Caco-2 (cell line): Measurements from ENCODE around the gene SVOPL. TPM values are rescaled to one million over a fixed set of nuclear protein-coding genes. Genes with fewer than 3 reads are reported as not detected.

Source experiments
- BruUV-seq: library from RNA; stranded (reverse); fragments of 400-500 nt; replicated peaks from 2 replicates; lab custom pipeline; 2021; lab: Mats Ljungman, UMichigan
- CTCF ChIA-PET: fragments of 300-600 bp; sonication (Branson Sonifier 250); formaldehyde crosslinking; loops from one replicate; lab custom pipeline; 2022; ENCODE audit warnings: antibody characterized with exemption; lab: Charles Lee
- POLR2A ChIA-PET: fragments of 300-600 bp; sonication (Branson Sonifier 250); formaldehyde crosslinking; loops from one replicate; lab custom pipeline; 2022; ENCODE audit warnings: antibody characterized with exemption; lab: Charles Lee
- DNase-seq, 2 experiments: peaks; one replicate each; pipeline versions ENCODE4 v3.0.0 to v3.0.0-alpha.2; 2020 to 2022
- H3K27me3 ChIP-seq: replicated peaks from 2 replicates; pipeline ENCODE4 v1.6.0; 2011; ENCODE audit warnings: low read length; ENCODE audit not compliant: control insufficient read depth, insufficient read depth
- H3K36me3 ChIP-seq: 2 replicates; pipeline ENCODE4 v1.5.1; 2011; ENCODE audit warnings: low read length; ENCODE audit not compliant: control insufficient read depth, insufficient read depth
- H3K4me1 ChIP-seq: fragments of 250-450 bp; sonication (Bioruptor Pico); 2 replicates; pipeline ENCODE4 v1.5.1; 2020; ENCODE audit warnings: mild to moderate bottlenecking
- H3K4me3 ChIP-seq: 2 replicates; pipeline ENCODE4 v1.5.1; 2011; ENCODE audit warnings: low read depth, mild to moderate bottlenecking, control low read depth, low read length
- H3K9me3 ChIP-seq: fragments of 250-450 bp; sonication (Bioruptor Pico); 2 replicates; pipeline ENCODE4 v1.5.1; 2020; ENCODE audit warnings: mild to moderate bottlenecking, moderate library complexity
- H3K27ac Mint-ChIP-seq: one replicate; pipeline ENCODE4 v1.8.0; 2022; ENCODE audit warnings: mixed read lengths; ENCODE audit not compliant: unreplicated experiment
- H3K27me3 Mint-ChIP-seq: one replicate; pipeline ENCODE4 v1.8.0; 2022; ENCODE audit warnings: mixed read lengths; ENCODE audit not compliant: insufficient read depth, unreplicated experiment
- H3K36me3 Mint-ChIP-seq: one replicate; pipeline ENCODE4 v1.8.0; 2022; ENCODE audit warnings: mild to moderate bottlenecking, mixed read lengths; ENCODE audit not compliant: insufficient read depth, unreplicated experiment
- H3K4me1 Mint-ChIP-seq: one replicate; pipeline ENCODE4 v1.8.0; 2022; ENCODE audit warnings: low read depth, mixed read lengths; ENCODE audit not compliant: unreplicated experiment
- H3K4me3 Mint-ChIP-seq: one replicate; pipeline ENCODE4 v1.8.0; 2022; ENCODE audit warnings: mild to moderate bottlenecking, moderate library complexity, mixed read lengths; ENCODE audit not compliant: unreplicated experiment
- H3K9me3 Mint-ChIP-seq: one replicate; pipeline ENCODE4 v1.8.0; 2022; ENCODE audit warnings: mixed read lengths; ENCODE audit not compliant: unreplicated experiment
- CTCF ChIP-seq, 2 experiments: fragments of 200-600 bp in 1 of 2; IDR thresholded peaks; 1 replicate in 1 of 2; 2 replicates in 1 of 2; pipeline versions ENCODE4 v1.5.1 to v1.8.0; 2011 to 2022; ENCODE audit warnings: antibody characterized with exemption in 1 of 2, control low read depth in 1 of 2, inconsistent platforms in 1 of 2, low read depth in 1 of 2, low read length in 1 of 2, mild to moderate bottlenecking in 1 of 2, moderate library complexity in 1 of 2; ENCODE audit not compliant: insufficient read depth in 1 of 2, severe bottlenecking in 1 of 2, unreplicated experiment in 1 of 2
- intact Hi-C: fragments of 100-400 bp; cut with micrococcal nuclease; formaldehyde crosslinking; loops from one replicate; pipeline ENCODE4 v1.10.0; 2022; ENCODE audit not compliant: unreplicated experiment
- total RNA-seq: library from RNA; stranded (reverse); gene quantifications from 2 replicates; pipeline ENCODE4 v1.2.3, GENCODE V29; 2022

The SVOPL gene
- total RNA-seq, 1 experiment from 2014 or later = 0.27 TPM

DNA sequence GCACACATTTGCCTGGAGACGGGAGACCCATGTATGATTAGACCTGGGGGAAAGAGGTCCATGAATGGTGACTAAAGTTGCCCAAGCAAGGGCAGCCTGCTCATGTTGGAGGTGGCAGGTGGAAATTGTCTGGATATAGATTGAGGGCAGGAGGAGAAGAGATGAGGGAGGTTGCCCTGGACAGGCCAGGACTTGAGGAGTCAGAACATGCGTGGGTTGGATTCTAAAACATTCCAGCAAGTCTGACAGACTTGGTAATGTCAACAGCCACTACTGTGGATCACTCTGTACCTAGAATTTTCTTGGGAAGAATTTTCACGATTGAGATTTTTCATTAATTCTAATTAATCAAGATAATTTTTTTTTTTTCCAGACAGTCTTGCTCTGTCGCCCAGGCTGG, 19.1 kb upstream of the SVOPL start:
- Mint-ChIP-seq H3K4me3 (no peak overlapping the region), H3K27me3 (no peaks in the 10 kb centered on the region), H3K27ac (no peak overlapping the region), H3K9me3 (no peaks in the 10 kb centered on the region), H3K36me3 (peaks cover 5% of the 10 kb centered on the region), H3K4me1 (no peaks in the 10 kb centered on the region)
- intact Hi-C loops = no loop called here
- Histone ChIP-seq H3K36me3 (no peaks in the 10 kb centered on the region), H3K4me3 (no peak overlapping the region), H3K9me3 (no peaks in the 10 kb centered on the region), H3K27me3 (no peaks in the 10 kb centered on the region), H3K4me1 (no peaks in the 10 kb centered on the region)
- BruUV-seq = no TSS peak
- TF ChIP-seq CTCF (IDR thresholded peaks at IDR 0.05; ENCODE audit: insufficient read depth in 1 of 2, low read depth in 1 of 2, low read length in 1 of 2, severe bottlenecking in 1 of 2, unreplicated experiment in 1 of 2) = no peak
- ChIA-PET POLR2A (no interaction called here), CTCF (no interaction called here)
- DNase-seq = no peak

DNA sequence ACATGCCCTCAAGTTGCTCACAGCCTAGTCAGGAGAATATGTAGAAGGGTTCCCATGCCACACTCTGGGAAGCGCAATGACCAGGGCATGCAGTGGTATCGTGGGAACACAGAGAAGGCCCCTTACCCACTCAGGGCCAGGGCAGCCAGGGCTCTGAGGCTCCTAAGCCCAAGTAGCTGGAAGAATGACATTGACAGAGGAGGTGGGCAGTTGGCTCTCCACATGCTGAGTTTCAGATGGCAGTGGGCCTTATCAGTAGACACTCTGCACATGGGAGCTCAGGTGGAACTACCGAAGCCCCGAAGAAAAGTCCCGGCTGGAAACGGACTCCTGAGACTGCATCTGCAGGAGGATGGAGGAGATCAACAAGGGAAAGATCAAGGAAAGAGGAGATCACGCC, 15.7 kb upstream of the SVOPL start:
- no peak for DNase-seq
- Histone ChIP-seq H3K27me3 (no peaks in the 10 kb centered on the region), H3K36me3 (no peaks in the 10 kb centered on the region), H3K4me3 (no peak overlapping the region), H3K4me1 (no peaks in the 10 kb centered on the region), H3K9me3 (no peaks in the 10 kb centered on the region)
- peaks cover 5% of the 10 kb centered on the region for H3K36me3 Mint-ChIP-seq
- no peaks in the 10 kb centered on the region for H3K4me1 Mint-ChIP-seq
- POLR2A ChIA-PET = no interaction called here
- no peaks in the 10 kb centered on the region for H3K9me3 Mint-ChIP-seq
- CTCF ChIA-PET = no interaction called here
- no peak overlapping the region for H3K4me3 Mint-ChIP-seq
- intact Hi-C loops = no loop called here
- no peak overlapping the region for H3K27ac Mint-ChIP-seq
- no peaks in the 10 kb centered on the region for H3K27me3 Mint-ChIP-seq
- BruUV-seq = no TSS peak
- TF ChIP-seq CTCF (IDR thresholded peaks at IDR 0.05; ENCODE audit: insufficient read depth in 1 of 2, low read depth in 1 of 2, low read length in 1 of 2, severe bottlenecking in 1 of 2, unreplicated experiment in 1 of 2) = no peak

DNA sequence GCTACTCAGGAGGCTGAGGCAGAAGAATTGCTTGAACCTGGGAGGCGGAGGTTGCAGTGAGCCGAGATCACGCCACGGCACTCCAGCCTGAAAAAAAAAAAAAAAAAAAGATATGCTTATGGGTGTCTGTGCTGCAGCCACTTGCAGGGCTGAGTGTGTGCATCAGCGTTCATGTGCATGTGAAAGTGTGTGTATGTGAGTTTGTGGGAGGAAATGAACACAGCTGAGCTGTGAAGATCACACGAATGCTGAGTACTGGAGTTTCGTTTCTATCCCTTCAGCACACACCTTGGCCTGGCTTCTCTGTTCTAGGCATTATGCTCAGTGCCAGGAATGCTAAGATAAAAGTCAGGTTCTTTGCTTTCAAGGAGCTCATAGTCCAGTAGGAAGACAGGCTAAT, 12.0 kb upstream of the SVOPL start:
- BruUV-seq = no TSS peak
- Histone ChIP-seq H3K27me3 (no peaks in the 10 kb centered on the region), H3K4me1 (no peaks in the 10 kb centered on the region), H3K4me3 (no peak overlapping the region), H3K36me3 (no peaks in the 10 kb centered on the region), H3K9me3 (no peaks in the 10 kb centered on the region)
- intact Hi-C loops = no loop called here
- ChIA-PET CTCF (no interaction called here), POLR2A (no interaction called here)
- TF ChIP-seq CTCF (IDR thresholded peaks at IDR 0.05; ENCODE audit: insufficient read depth in 1 of 2, low read depth in 1 of 2, low read length in 1 of 2, severe bottlenecking in 1 of 2, unreplicated experiment in 1 of 2) = no peak
- Mint-ChIP-seq H3K27me3 (no peaks in the 10 kb centered on the region), H3K9me3 (no peaks in the 10 kb centered on the region), H3K4me1 (no peaks in the 10 kb centered on the region), H3K27ac (no peak overlapping the region), H3K36me3 (peaks cover 5% of the 10 kb centered on the region), H3K4me3 (no peak overlapping the region)
- no peak for DNase-seq
